GM11168 (cell line): ENCODE data around the gene APLF.

ENCODE experiments used
- in situ Hi-C: fragments of 300-500 bp; cut with MboI; formaldehyde crosslinking; loops from one replicate; pipeline ENCODE4 v1.12.0; 2022; ENCODE audit warnings: low sequenced_read_pairs; ENCODE audit not compliant: unreplicated experiment

The APLF gene, protein sequence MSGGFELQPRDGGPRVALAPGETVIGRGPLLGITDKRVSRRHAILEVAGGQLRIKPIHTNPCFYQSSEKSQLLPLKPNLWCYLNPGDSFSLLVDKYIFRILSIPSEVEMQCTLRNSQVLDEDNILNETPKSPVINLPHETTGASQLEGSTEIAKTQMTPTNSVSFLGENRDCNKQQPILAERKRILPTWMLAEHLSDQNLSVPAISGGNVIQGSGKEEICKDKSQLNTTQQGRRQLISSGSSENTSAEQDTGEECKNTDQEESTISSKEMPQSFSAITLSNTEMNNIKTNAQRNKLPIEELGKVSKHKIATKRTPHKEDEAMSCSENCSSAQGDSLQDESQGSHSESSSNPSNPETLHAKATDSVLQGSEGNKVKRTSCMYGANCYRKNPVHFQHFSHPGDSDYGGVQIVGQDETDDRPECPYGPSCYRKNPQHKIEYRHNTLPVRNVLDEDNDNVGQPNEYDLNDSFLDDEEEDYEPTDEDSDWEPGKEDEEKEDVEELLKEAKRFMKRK

DNA sequence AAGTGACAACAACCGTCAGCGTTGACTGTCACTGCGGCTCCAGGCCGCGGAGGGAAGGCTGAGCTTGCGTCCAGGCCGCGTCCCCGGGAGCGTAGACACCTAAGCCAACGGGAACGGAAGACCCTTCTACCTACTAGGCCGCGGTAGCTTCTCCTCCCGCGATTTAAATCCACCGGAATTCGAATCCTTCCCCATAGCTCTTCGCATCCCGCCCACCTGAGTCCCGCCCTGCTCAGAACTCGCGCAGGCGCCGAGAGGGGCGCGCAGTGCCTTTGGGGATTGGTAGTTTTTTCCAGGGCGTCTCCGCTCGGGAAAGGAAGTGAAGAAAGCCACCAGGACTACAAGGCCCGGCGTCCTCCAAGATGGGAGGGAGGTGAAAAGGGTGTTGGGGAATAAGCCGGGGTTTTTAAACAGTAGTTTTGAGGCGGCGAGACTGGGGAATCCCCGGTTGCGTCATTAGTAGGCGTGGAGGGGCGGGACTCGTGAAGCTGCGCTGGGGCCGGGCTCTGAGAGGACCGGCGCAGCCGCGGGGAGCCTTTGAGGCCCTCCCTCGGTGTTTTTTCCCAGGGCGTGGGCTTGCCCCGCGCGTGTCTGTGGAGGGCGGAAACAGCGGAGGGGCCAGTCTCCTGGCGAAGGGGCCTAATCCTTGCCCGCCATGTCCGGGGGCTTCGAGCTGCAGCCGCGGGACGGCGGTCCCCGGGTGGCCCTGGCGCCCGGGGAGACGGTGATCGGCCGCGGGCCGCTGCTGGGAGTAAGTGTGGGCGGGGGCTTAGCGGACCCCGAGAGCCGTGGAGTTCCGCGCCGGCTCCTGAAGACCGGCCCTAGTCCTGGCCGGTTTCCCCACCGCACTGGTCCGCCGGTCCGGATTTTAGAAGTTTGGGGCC lies at the start of gene APLF, which contains the start of gene FBXO48:
Gene APLF, plus strand, starts transcription at position 509 of the 884 bp plus-strand sequence. Its CDS starts 147 bp downstream, at position 656.
Gene FBXO48, minus strand, starts transcription at position 218 of the 884 bp plus-strand sequence. CDS start 2,149 bp downstream, outside the sequence.
- in situ Hi-C loops: no loop called here

DNA sequence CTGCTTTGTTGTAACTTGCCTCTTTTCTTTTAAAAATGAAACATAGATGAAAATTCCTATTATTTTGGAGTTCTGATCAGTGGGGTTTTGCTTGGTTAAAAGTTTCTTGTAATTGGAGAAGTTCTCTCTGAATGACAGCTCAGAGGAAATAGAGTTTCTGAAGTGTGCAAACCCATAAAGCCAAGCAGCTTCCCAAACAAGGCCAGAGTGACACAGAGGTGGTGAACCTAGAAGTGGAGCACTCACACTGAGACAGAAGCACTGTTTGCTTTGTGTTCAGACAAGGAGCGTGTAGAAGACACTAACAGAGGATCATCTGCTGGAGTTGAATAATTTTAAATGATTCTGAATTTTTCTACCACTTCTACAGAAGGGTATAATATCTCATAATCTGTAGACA lies 49.5 kb upstream of the APLF start:
- in situ Hi-C loops: no loop called here

DNA sequence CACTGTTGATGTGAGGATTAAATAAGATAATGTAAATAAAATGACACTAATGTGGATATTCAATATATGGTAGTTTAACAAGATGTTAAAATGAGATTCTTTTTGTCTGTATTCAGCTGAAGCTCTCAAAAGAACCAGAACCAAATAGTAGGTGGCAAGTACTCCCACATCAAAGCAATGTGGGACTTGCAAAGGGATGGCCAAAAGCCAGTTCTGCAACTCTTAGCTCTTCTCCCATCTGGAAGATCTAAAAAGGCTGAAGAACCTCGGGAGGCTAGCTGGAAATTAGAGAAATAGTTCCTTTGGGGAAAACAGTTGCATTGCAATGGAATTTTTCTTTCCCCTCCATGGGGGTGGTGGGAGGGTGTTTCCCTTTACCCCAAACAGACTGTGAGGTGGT lies 49.0 kb upstream of the APLF start:
- in situ Hi-C loops: no loop called here

DNA sequence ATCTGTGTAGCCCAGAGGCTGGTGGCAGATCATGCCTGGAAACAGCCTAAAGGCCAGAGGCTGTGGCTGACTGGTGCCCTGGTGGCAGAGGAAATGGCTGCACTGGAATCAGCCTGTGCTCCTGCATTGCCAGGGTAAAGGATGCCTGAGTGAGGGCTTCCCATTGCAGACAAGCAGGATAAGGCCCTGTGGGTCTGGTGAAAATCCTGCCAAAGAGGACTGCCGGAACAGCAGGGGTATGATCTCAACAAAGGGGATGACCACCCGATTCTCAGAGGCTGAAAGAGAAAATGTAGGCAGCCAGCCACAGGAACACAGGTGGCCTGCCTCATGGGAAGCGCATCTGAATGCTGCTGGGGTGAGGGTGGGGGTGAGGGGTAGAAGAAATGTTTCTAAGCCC lies 48.5 kb upstream of the APLF start:
- in situ Hi-C loops: no loop called here

DNA sequence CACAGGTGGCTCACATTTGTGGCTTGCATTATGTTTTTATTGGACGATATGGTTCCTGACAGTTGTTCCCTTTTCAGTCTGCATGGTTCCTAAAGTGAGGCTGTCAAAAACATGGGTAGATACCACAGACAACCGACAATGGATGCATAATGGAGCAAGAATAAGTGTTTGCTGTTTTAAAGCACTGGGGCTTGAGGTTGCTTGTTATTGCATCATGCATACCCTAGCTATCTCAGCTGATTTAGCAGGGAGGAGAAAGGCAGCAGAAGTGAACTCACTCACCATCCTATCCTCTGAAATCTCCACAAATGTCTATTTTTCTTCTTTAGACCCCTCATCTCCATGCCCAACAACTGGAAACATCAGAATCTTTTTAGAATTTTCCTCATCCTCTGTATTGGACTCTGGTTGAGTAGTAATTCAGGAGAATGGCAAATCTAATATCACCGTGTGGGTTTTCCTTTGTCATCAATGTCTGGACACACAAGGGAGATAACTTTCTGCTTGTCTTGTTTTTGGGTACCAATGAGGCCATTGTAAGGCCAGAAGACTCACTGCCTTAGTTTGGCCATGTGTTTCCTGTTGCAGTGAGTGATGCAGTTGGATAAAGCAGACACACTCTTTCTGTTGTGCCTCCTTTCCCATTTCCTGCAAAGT lies 47.0 kb upstream of the APLF start:
- in situ Hi-C loops: no loop called here

DNA sequence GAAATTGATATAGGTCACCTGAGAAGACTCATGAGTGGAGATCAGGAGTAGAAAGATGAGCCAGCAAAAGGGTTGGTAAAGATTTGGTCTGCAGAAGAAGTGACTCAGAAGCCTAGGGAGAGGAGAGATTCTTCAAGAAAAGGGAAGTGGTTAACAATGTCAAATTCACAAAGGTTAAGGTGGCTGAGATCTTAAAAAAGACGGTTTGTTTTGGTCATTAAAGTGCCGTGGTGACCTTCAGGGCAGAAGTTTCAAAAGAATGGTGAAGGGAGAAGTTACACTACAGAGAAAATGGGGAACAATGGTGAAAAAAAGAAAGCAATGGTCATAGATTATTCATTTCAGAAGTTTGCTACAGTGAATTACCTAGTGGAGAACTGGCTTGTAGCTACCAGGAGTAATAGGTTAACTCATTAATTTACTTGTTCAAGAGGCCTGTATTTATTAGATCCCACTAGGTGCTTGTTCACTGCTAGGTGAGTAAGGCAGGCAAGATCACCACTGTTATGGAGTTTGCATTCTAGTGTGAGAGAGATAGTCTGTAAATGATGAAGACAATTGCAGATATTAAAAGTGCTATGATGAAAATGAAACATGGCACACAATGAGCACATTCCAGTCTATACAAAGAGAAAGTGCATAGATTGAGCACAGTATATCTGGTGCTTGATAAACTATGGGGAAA lies 43.3 kb upstream of the APLF start:
- in situ Hi-C loops: no loop called here

DNA sequence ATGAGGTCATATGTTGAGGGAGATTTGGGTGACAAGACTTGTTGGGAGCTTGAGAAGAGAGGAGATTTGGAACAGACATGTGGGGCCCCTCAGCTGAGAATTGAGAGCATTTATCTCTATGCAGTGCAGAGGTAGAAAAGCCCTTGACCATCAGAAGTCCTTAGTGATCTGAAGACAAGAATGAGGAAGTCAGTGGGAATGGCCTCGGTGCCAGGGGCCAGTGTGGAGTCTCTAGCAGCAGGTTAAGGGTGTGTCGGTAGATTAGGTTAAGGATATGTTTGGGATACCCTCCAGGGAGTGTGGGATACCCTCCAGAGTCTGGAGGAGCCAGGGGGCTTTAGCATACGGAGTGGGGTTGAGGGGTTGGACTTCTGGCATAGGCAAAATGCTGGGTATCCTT lies 41.9 kb upstream of the APLF start:
- in situ Hi-C loops: no loop called here

DNA sequence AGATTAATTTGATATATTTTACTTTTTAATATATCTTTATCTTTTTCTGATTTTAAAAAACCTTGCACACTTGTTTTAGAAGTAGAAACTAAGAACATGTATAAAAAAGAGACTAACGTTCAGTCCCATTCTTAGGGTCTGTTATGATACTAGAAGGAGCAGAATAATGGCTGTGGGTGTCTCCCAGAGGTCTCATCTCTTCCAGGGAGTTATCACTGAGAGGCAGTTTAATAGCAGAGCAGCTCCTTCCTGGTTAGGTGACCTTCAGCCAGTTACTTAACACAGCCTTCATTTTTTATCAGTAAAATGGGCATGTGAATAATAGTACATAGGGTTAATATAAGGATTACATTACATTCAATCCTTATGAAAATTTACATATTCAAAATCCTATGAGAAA lies 40.9 kb upstream of the APLF start:
- in situ Hi-C loops: no loop called here

DNA sequence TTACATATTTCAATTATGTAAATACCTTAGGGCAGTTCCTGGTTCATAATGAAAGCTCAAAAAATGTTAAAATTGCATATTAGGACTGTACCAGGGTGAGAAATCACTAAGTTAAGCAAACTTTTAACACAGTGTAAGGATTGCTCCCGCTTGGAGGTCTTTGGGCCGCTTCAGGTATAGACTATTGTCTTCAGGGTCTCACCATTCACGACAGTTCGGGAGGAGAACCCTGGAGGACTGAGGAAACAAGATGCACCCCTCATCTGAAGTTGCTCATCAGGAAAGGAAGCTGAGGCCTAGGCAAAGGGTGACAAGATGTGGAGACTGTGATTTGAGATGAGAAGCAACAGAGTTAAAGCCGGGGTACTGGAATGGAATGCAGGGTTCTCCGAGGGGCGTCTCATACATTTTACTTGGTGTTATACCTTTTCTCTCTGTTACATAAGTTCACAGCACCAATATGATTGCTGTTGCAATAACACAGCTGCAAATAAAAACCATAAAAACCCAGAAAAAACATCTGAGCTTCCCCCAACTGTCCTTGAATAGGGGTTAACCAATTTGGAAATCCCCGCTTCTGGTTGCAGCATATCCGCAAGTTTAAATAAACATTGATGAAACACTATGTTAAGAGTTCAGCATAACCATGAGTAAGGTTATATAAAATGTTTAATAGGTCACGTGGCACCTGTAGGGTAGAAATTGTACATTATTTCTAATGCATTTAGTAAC lies 40.4 kb upstream of the APLF start:
- in situ Hi-C loops: no loop called here

DNA sequence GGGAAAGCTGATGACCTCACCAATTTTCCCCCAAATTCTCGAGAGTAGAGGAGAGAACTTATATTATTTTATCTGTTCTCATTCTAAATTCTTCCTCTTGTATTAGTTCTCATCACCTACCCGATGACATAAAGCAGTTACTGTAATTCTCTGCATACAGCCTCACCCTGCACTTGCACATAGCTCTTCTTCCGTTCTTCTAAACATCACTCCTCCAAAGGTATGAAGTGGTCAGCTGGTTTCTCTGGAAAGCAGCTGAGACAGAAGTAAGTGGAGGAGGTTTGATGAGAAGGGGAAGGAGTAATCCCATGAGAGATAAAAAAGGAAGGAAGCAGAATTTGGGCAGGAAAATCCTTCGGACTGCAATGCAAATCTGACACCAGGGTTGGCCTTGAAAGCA lies 39.3 kb upstream of the APLF start:
- in situ Hi-C loops: no loop called here

DNA sequence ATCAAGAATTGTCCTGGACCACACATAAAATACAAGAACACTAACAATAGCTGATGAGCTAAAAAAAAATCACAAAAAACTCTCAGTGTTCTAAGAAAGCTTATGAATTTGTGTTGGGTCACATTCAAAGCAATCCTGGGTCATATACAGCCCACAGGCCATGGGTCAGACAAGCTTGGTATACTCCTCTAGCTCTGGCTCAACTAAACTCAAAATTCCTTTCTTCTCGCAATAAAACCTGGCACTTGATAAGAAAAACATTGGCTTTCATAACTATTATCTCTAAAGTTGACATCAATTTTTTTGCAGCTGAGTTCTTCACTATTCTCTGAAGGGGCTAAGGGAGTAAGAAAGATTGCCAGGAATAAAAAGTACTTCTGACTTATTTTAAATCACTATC lies 38.6 kb upstream of the APLF start:
- in situ Hi-C loops: no loop called here

DNA sequence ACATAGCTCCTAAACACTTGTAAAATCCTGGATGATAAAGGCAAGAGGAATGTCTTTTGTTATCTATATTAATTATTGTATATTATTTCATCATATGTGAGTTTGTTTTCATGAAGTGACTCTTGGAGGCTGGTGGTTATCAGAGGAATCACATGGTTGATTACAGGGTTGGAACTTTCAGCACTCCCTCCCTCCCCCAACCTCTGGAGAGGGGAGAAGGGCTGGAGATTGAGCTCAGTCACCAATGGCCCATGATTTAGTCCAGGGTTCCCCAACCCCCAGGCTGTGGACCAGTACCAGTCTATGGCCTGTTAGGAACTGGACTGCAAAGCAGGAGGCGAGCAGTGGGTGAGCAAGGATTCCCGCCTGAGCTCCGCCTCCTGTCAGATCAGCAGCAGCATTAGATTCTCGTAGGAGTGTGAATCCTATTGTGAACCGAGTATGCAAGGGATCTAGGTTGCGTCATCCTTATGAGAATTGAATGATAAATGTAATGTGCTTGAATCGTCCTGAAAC lies 38.0 kb upstream of the APLF start:
- in situ Hi-C loops: no loop called here

DNA sequence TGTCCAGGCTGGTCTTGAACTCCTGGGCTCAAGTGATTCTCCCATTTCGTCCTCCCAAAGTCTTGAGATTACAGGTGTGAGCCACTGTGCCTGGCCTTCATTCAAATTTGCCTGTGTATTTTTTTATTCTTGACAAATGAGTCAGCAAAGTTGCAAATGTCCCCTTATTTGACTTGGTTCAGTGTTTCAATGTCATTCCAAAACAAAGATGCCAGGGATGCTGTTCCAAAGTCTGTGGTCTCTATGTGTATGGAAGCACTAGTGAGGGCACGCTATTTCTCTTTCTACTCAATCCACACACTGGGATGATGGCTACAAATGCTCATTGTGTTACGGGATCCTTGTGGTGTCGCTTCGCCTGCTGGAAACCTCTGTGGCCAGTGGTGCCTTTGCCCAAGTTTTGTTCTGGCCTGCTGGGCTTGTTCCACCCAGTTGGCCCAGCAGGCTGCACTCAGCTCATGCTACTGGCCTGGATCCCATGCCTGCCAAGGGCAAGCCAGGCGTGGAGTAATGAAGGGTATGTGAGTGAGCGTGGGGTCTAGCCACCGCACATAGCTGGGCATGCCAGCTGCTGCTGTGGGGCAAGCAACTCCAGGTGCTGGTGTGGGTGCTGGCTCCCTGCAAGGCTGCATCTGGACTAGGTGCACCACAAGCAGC lies 35.9 kb upstream of the APLF start:
- in situ Hi-C loops: loop anchor here (5.0 kb wide), 1 partner anchor 39 kb away; no protein-coding TSS in a partner anchor

DNA sequence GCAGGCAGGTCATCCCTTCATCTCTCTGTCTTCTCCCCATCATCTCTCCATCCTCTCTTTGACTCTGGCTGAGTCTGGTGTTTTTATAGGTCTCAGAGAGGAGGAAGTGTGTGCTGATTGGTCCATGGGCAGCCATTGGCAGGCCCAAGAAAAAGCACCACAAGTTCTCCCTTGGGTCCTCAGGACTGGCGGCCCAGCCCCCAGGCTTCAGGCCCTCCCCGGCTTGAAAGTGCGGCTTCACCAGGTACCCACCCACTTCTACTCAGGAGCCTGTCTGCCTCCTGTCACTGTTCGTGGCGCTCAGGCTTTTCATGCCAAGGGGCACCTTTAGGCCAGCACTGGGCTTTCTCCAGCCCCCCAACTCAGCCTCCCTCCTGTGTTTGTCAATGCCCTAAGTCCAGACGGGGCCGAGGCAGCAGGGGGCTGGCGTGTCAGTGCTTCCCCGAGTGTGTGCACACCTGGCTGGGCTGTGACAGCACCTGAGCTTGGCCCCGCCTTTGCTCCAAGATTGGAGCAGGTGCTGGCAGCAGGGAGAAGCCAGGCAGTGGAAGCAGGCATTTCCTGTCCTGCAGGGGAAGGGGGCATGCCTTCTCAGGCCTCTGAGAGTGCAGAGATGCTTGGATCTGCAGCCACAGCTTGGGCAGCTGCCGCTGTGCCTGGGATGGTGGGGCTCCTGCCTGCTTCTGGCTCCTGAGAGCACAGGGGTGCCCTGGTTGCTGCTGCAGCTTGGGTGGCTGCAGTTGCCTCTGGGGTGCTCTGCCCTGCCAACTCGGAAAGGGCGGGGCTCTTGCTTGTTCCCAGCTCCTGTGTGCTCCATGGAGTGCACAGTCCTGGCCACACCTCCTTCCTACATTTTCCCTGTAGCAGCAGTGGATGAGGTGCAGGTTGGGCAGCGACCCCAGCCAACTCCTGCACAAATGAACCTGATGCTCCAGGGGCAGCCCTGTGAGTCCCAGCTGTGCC lies 34.4 kb upstream of the APLF start:
- in situ Hi-C loops: loop anchor here (5.0 kb wide), 1 partner anchor 41 kb away; no protein-coding TSS in a partner anchor

DNA sequence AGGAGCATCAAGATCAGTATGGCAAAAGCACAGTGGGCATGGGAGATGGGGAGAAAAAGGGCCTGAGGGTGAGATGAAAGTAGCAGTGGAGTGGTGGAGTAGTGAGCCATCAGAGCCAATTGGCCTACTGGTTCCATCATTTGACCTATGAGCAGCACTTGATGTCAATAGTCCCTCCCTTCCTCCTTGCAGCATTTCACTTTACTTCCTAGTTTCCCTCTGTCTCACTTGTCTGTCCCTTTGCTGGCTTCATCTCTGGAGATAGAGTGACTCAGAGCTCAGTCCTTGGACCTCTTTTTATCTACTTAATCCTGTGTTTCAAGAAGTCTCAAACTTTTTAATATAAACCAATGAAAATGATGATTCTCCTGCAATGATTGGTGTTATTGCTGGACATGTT lies 32.4 kb upstream of the APLF start:
- in situ Hi-C loops: loop anchor here (5.0 kb wide), 1 partner anchor 43 kb away; no protein-coding TSS in a partner anchor

DNA sequence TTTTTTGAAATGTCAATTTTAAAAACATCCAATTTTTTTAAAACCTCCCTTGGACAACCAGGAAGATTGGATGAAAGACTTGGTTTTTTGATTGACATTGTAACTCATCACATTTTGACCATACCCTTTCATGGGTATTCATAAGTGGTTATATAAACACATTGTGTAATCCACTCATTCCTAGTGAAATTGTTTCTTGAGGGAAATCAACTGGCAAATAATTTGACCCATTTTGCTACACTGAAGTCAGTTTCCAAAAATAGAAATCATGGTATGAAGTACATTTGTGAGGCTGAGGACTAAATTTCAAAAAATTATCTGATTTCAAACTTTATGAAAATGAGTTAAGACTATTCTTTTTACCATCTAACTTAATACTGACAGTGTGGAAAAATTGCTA lies 31.8 kb upstream of the APLF start:
- in situ Hi-C loops: no loop called here

DNA sequence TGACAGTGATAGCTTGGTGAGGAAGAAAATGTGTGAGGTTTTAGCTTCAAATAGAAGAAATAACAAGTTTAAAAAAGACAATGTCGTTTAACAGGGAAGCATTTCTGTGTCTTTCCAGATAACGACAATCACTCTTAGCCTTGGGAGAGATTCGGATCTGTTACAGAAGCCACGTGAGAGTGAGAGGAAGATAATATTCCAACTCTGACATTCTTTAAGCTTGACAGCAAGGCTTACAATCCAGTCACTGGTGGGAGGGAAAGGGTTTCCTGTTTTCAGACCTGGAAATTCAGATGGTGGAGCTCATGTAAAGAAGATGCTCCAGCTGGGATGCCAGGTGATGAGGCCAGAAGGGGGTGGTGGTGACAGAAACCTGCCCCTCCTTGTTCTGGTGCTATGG lies 31.1 kb upstream of the APLF start:
- in situ Hi-C loops: no loop called here
